ENCODE results near the gene ARHGAP24.

ARHGAP24 gene

GRCh38 chr4:85671120-85671519 lies 196.2 kb downstream of the ARHGAP24 start:
- H3F3A ChIP-seq (ENCODE audit: insufficient read depth, low read length) = no peaks in the 10 kb centered on the region
- H3K27ac ChIP-seq (ENCODE audit: low read length) = no peak overlapping the region
- no peaks in the 10 kb centered on the region for H3K36me3 ChIP-seq (replicated peaks; ENCODE audit: insufficient read depth, low read length)
- TF ChIP-seq CTCF (IDR thresholded peaks at IDR 0.05; ENCODE audit: low read length) (no peak), EZH2phosphoT487 (IDR thresholded peaks at IDR 0.05; ENCODE audit: low read length) (no peak), EZH2 (optimal IDR thresholded peaks at IDR 0.05; ENCODE audit: low read depth, low read length) (no peak)
- no peaks in the 10 kb centered on the region for H3K9me2 ChIP-seq (replicated peaks; ENCODE audit: insufficient read depth, low read length)
- DNase-seq = no peak
- H3K27me3 ChIP-seq (replicated peaks; ENCODE audit: insufficient read depth, low read length) = no peaks in the 10 kb centered on the region
- no peak overlapping the region for H3K4me2 ChIP-seq (ENCODE audit: low read depth, low read length)
- no peaks in the 10 kb centered on the region for H3K4me1 ChIP-seq (ENCODE audit: low read length)
- no peaks in the 10 kb centered on the region for H4K20me1 ChIP-seq (ENCODE audit: insufficient read depth, low read length)
- H3K4me3 ChIP-seq (ENCODE audit: low read length) = no peak overlapping the region
- H3K9ac ChIP-seq (ENCODE audit: low read length) = no peak overlapping the region
- no peaks in the 10 kb centered on the region for H3K9me3 ChIP-seq (replicated peaks; ENCODE audit: insufficient read depth, low read length)
- no peaks in the 10 kb centered on the region for H3K79me2 ChIP-seq (ENCODE audit: low read length)
- no peak overlapping the region for H2AFZ ChIP-seq (ENCODE audit: low read length)

GRCh38 chr4:85672116-85672515 lies 197.2 kb downstream of the ARHGAP24 start:
- Histone ChIP-seq H3K9me3 (replicated peaks; ENCODE audit: insufficient read depth, low read length) (no peaks in the 10 kb centered on the region), H4K20me1 (ENCODE audit: insufficient read depth, low read length) (no peaks in the 10 kb centered on the region), H3K36me3 (replicated peaks; ENCODE audit: insufficient read depth, low read length) (no peaks in the 10 kb centered on the region), H3K9me2 (replicated peaks; ENCODE audit: insufficient read depth, low read length) (no peaks in the 10 kb centered on the region), H3K27ac (ENCODE audit: low read length) (no peak overlapping the region), H3K4me3 (ENCODE audit: low read length) (no peak overlapping the region), H3K4me1 (ENCODE audit: low read length) (no peaks in the 10 kb centered on the region), H3K79me2 (ENCODE audit: low read length) (no peaks in the 10 kb centered on the region), H3K27me3 (replicated peaks; ENCODE audit: insufficient read depth, low read length) (no peaks in the 10 kb centered on the region), H3F3A (ENCODE audit: insufficient read depth, low read length) (no peaks in the 10 kb centered on the region), H3K9ac (ENCODE audit: low read length) (no peak overlapping the region), H3K4me2 (ENCODE audit: low read depth, low read length) (no peak overlapping the region), H2AFZ (ENCODE audit: low read length) (no peak overlapping the region)
- no peak for TF ChIP-seq CTCF (IDR thresholded peaks at IDR 0.05; ENCODE audit: low read length)
- no peak for TF ChIP-seq EZH2 (optimal IDR thresholded peaks at IDR 0.05; ENCODE audit: low read depth, low read length)
- no peak for TF ChIP-seq EZH2phosphoT487 (IDR thresholded peaks at IDR 0.05; ENCODE audit: low read length)
- DNase-seq = no peak

GRCh38 chr4:85672959-85673358 lies 198.0 kb downstream of the ARHGAP24 start:
- no peak for DNase-seq
- Histone ChIP-seq H3K4me1 (ENCODE audit: low read length) (no peaks in the 10 kb centered on the region), H2AFZ (ENCODE audit: low read length) (no peak overlapping the region), H3K36me3 (replicated peaks; ENCODE audit: insufficient read depth, low read length) (no peaks in the 10 kb centered on the region), H3K27me3 (replicated peaks; ENCODE audit: insufficient read depth, low read length) (no peaks in the 10 kb centered on the region), H3K9me3 (replicated peaks; ENCODE audit: insufficient read depth, low read length) (no peaks in the 10 kb centered on the region), H4K20me1 (ENCODE audit: insufficient read depth, low read length) (no peaks in the 10 kb centered on the region), H3K4me3 (ENCODE audit: low read length) (no peak overlapping the region), H3F3A (ENCODE audit: insufficient read depth, low read length) (no peaks in the 10 kb centered on the region), H3K9ac (ENCODE audit: low read length) (no peak overlapping the region), H3K27ac (ENCODE audit: low read length) (no peak overlapping the region), H3K79me2 (ENCODE audit: low read length) (no peaks in the 10 kb centered on the region), H3K4me2 (ENCODE audit: low read depth, low read length) (no peak overlapping the region), H3K9me2 (replicated peaks; ENCODE audit: insufficient read depth, low read length) (no peaks in the 10 kb centered on the region)
- TF ChIP-seq EZH2 (optimal IDR thresholded peaks at IDR 0.05; ENCODE audit: low read depth, low read length) (no peak), CTCF (IDR thresholded peaks at IDR 0.05; ENCODE audit: low read length) (no peak), EZH2phosphoT487 (IDR thresholded peaks at IDR 0.05; ENCODE audit: low read length) (no peak)

Measured in MM.1S (cell line).